ENCODE measurements around the gene KLHL29. TPM values are rescaled to one million over a fixed set of nuclear protein-coding genes. Genes with fewer than 3 reads are reported as not detected.
A peak's percentile ranks its signal among the peaks of the same experiment; 100 is the strongest.

KLHL29 gene
- total and polyA plus RNA-seq, 8 donors = 0.91 to 6.6 (median 2.6) TPM

GRCh38 chr2:23542230-23542789, 157.3 kb downstream of the KLHL29 start:
- no peak for FAIRE-seq
- TF ChIP-seq CTCF (IDR thresholded peaks at IDR 0.05) = no peak
- WGBS, 2 donors = 71 to 72% methylated on average over 6 of the region's 6 CpGs
- no peaks in the 10 kb centered on the region for H3K4me1 ChIP-seq
- H3K9me3 ChIP-seq = no peaks in the 10 kb centered on the region
- intact Hi-C loops (cut with DNase I) = no loop called here
- no peak overlapping the region for H3K27ac ChIP-seq
- no peak for ATAC-seq
- H3K4me3 ChIP-seq = no peak overlapping the region
- no peaks in the 10 kb centered on the region for H3K36me3 ChIP-seq
- no peaks in the 10 kb centered on the region for H3K27me3 ChIP-seq
- no peak for DNase-seq

DNA sequence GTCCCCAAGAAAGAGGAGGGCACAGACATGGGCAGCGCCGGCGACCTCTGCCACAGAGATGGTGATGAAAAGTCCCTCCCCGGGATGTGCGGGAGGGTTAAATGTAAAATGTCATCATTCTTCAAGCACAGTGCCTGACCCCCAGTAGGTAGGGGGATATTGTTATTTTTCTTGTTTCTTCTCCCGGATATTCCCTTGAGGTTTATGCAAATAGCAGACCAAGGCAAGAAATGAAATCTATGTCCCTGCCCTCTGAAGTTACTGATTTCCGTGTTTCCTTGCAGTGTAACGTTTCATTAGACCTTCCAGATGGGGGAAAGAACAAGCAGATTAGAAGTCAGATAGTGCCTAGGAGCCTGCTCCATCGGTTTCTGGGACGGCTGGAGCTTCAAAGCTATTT, 158.3 kb downstream of the KLHL29 start:
- ATAC-seq = no peak
- Histone ChIP-seq H3K36me3 (no peaks in the 10 kb centered on the region), H3K27me3 (no peaks in the 10 kb centered on the region), H3K27ac (no peak overlapping the region), H3K9me3 (no peaks in the 10 kb centered on the region), H3K4me1 (no peaks in the 10 kb centered on the region), H3K4me3 (no peak overlapping the region)
- FAIRE-seq = no peak
- TF ChIP-seq CTCF (IDR thresholded peaks at IDR 0.05) = no peak
- 78 to 85% methylated on average over 10 of the region's 10 CpGs for WGBS, 2 donors
- intact Hi-C loops (cut with DNase I) = no loop called here
- no peak for DNase-seq

DNA sequence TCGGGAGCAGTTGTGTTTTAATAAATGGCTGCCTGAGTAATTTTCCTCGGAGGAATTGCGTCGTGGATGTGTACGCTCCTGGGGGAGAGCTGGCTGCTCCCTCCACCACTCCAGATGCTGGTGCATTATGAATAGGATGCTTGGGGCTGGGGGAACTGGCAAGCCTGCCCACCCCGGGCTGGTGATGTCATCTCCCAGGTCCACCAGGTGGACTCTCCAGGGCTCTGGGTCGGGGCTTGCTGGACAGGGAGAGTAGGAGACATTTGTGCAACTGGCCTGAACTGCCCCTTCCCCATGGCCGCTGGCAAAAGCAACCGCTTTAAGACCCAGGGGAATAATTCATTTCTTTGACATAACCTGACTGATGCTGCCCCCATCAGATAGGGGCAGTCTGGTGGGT, 158.7 kb downstream of the KLHL29 start:
- Histone ChIP-seq H3K36me3 (no peaks in the 10 kb centered on the region), H3K9me3 (no peaks in the 10 kb centered on the region), H3K4me1 (no peaks in the 10 kb centered on the region), H3K27me3 (no peaks in the 10 kb centered on the region), H3K4me3 (no peak overlapping the region), H3K27ac (no peak overlapping the region)
- whole genome bisulfite sequencing, 2 donors = 80% methylated on average over 9 of the region's 9 CpGs
- no peak for TF ChIP-seq CTCF (IDR thresholded peaks at IDR 0.05)
- DNase-seq (no peak), FAIRE-seq (no peak), ATAC-seq (no peak)
- intact Hi-C loops (cut with DNase I) = no loop called here

GRCh38 chr2:23544589-23545295, 159.8 kb downstream of the KLHL29 start:
- no peaks in the 10 kb centered on the region for H3K27me3 ChIP-seq
- WGBS, 2 donors = 75 to 79% methylated on average over 10 of the region's 10 CpGs
- no peaks in the 10 kb centered on the region for H3K4me1 ChIP-seq
- H3K9me3 ChIP-seq = no peaks in the 10 kb centered on the region
- intact Hi-C loops (cut with DNase I) = no loop called here
- H3K4me3 ChIP-seq = no peak overlapping the region
- H3K27ac ChIP-seq = no peak overlapping the region
- no peak for DNase-seq
- TF ChIP-seq CTCF (IDR thresholded peaks at IDR 0.05) = no peak
- no peak for FAIRE-seq
- no peaks in the 10 kb centered on the region for H3K36me3 ChIP-seq
- ATAC-seq = no peak

DNA sequence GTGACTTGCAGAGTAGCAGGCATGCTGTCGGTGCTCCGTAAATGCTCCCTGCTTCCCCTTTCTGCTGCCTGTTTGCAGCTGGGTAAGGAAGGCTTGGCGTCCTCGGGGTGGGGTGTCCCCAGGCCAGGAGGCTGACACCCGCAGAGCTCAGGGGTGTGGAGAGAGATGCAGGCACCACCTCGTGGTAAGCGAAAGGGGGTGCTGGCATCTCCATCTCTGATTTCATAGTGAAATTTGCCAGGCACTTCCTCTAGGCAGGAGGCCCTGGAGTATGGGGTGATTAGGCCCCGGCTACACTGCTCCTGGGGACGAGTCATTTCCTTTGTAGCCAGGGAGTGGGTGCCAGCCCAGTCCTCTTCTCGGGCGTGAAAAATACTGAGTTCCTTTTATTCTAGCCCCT, 160.4 kb downstream of the KLHL29 start:
- ATAC-seq (peak in 2 of 4 donors; percentile 14 to 19), DNase-seq (no peak), FAIRE-seq (no peak)
- Histone ChIP-seq H3K4me1 (no peaks in the 10 kb centered on the region), H3K27ac (no peak overlapping the region), H3K9me3 (no peaks in the 10 kb centered on the region), H3K27me3 (no peaks in the 10 kb centered on the region), H3K36me3 (no peaks in the 10 kb centered on the region), H3K4me3 (no peak overlapping the region)
- intact Hi-C loops (cut with DNase I) = no loop called here
- 71 to 77% methylated on average over 11 of the region's 11 CpGs for WGBS, 2 donors
- TF ChIP-seq CTCF (IDR thresholded peaks at IDR 0.05) = no peak

All from pancreas (tissue), 10 donors.